DOHH2 (cell line): Measurements from ENCODE around the gene SMPD4.
"Not testable (repeated sequence)": the region's sequence is repeated elsewhere in the genome, so short reads cannot be mapped to it uniquely, and the experiment has no call there.

Experiments used
- H3F3A ChIP-seq: fragments of 200-600 bp; sonication (generic), shearing (Covaris generic); 2 replicates; pipeline ENCODE4 v1.6.0; 2016; ENCODE audit warnings: antibody characterized with exemption, mild to moderate bottlenecking; ENCODE audit not compliant: control insufficient read depth, insufficient read depth
- H3K27ac ChIP-seq: fragments of 200-600 bp; sonication (generic); 2 replicates; pipeline ENCODE4 v1.5.1; 2014; ENCODE audit warnings: low read depth, mild to moderate bottlenecking, low read length, moderate library complexity
- H3K27me3 ChIP-seq: fragments of 200-600 bp; sonication (generic); 2 replicates; pipeline ENCODE4 v1.6.1; 2014; ENCODE audit warnings: mild to moderate bottlenecking, low read length, mixed read lengths; ENCODE audit not compliant: control insufficient read depth
- H3K36me3 ChIP-seq: fragments of 200-600 bp; sonication (generic); 2 replicates; pipeline ENCODE4 v1.6.1; 2014; ENCODE audit warnings: mild to moderate bottlenecking, low read length, moderate library complexity, mixed read lengths; ENCODE audit not compliant: control insufficient read depth
- H3K4me1 ChIP-seq: fragments of 200-600 bp; sonication (generic); 2 replicates; pipeline ENCODE4 v1.6.1; 2014; ENCODE audit warnings: mild to moderate bottlenecking, low read length, mixed read lengths; ENCODE audit not compliant: control insufficient read depth
- H3K4me2 ChIP-seq: fragments of 200-600 bp; sonication (generic); 2 replicates; pipeline ENCODE4 v1.6.0; 2014; ENCODE audit warnings: mild to moderate bottlenecking, low read length, moderate library complexity
- H3K4me3 ChIP-seq: fragments of 200-600 bp; sonication (generic); 2 replicates; pipeline ENCODE4 v1.5.1; 2014; ENCODE audit warnings: mild to moderate bottlenecking, low read length, mixed read lengths
- H3K79me2 ChIP-seq: fragments of 200-600 bp; sonication (generic); 2 replicates; pipeline ENCODE4 v1.6.1; 2014; ENCODE audit warnings: mild to moderate bottlenecking, low read length, mixed read lengths; ENCODE audit not compliant: control insufficient read depth
- H3K9me2 ChIP-seq: fragments of 200-600 bp; sonication (generic); replicated peaks from 2 replicates; pipeline ENCODE4 v1.6.1; 2014; ENCODE audit warnings: mild to moderate bottlenecking, low read length, mixed read lengths; ENCODE audit not compliant: control insufficient read depth
- H3K9me3 ChIP-seq: fragments of 200-600 bp; sonication (generic); 2 replicates; pipeline ENCODE4 v1.6.1; 2014; ENCODE audit warnings: antibody characterized with exemption, low read length, mixed read lengths; ENCODE audit not compliant: control insufficient read depth, insufficient read depth
- H4K20me1 ChIP-seq: fragments of 200-600 bp; sonication (generic); 2 replicates; pipeline ENCODE4 v1.6.0; 2014; ENCODE audit warnings: low read depth, mild to moderate bottlenecking, antibody characterized with exemption, low read length, moderate library complexity; ENCODE audit not compliant: control insufficient read depth, insufficient read depth
- CTCF ChIP-seq: fragments of 200-600 bp; sonication (generic); IDR thresholded peaks from one replicate; pipeline ENCODE4 v1.5.1; 2014; ENCODE audit warnings: antibody characterized with exemption, mild to moderate bottlenecking, low read depth, low read length; ENCODE audit not compliant: poor library complexity, severe bottlenecking
- EZH2phosphoT487 ChIP-seq: fragments of 200-600 bp; sonication (generic); IDR thresholded peaks from 2 replicates; pipeline ENCODE4 v1.6.1; 2017; ENCODE audit warnings: borderline replicate concordance, mild to moderate bottlenecking, antibody characterized with exemption, low read length, moderate library complexity, mixed read lengths

Gene SMPD4

GRCh38 chr2:130138326-130138725, 43.1 kb downstream of the SMPD4 start:
- not testable (repeated sequence) for H3K27me3 ChIP-seq, H3K27ac ChIP-seq, H3F3A ChIP-seq, H3K9me3 ChIP-seq, H3K4me3 ChIP-seq, H3K36me3 ChIP-seq, H3K79me2 ChIP-seq, H4K20me1 ChIP-seq, H3K4me1 ChIP-seq, H3K9me2 ChIP-seq, H3K4me2 ChIP-seq

- not testable (repeated sequence) for H3K4me3 ChIP-seq, H3K4me1 ChIP-seq, H3K79me2 ChIP-seq, H3F3A ChIP-seq, H3K27me3 ChIP-seq, H3K27ac ChIP-seq, H4K20me1 ChIP-seq, H3K9me3 ChIP-seq, H3K36me3 ChIP-seq, H3K4me2 ChIP-seq, H3K9me2 ChIP-seq
Observed at GRCh38 chr2:130137118-130137517, 44.3 kb downstream of the SMPD4 start.

GRCh38 chr2:130136546-130136945, 44.9 kb downstream of the SMPD4 start:
- not testable (repeated sequence) for H4K20me1 ChIP-seq, H3K9me3 ChIP-seq, H3K27ac ChIP-seq, H3K36me3 ChIP-seq, H3K9me2 ChIP-seq, H3F3A ChIP-seq, H3K4me2 ChIP-seq, H3K4me1 ChIP-seq, H3K79me2 ChIP-seq, H3K27me3 ChIP-seq, H3K4me3 ChIP-seq

GRCh38 chr2:130135692-130136541, 45.5 kb downstream of the SMPD4 start:
- Histone ChIP-seq H4K20me1 (no peaks in the 10 kb centered on the region), H3K4me2 (no peak overlapping the region), H3K79me2 (no peaks in the 10 kb centered on the region), H3K27ac (no peak overlapping the region), H3K36me3 (no peaks in the 10 kb centered on the region), H3K4me3 (no peak overlapping the region), H3K27me3 (no peaks in the 10 kb centered on the region), H3K9me3 (no peaks in the 10 kb centered on the region), H3K9me2 (no peaks in the 10 kb centered on the region), H3F3A (no peaks in the 10 kb centered on the region), H3K4me1 (no peaks in the 10 kb centered on the region)
- no peak for TF ChIP-seq EZH2phosphoT487
- no peak for TF ChIP-seq CTCF

GRCh38 chr2:130129120-130129829, 52.1 kb downstream of the SMPD4 start, which contains the start of gene POTEF:
Gene POTEF, minus strand, starts transcription at chr2:130129222. Its CDS starts 8,707 bp downstream, at chr2:130120515.
- not testable (repeated sequence) for H3K27me3 ChIP-seq, H3K27ac ChIP-seq, H3K9me3 ChIP-seq, H3K4me2 ChIP-seq, H3K36me3 ChIP-seq, H3K9me2 ChIP-seq, H4K20me1 ChIP-seq, H3K4me3 ChIP-seq, H3K79me2 ChIP-seq, H3F3A ChIP-seq, H3K4me1 ChIP-seq

- H3F3A ChIP-seq, H3K27me3 ChIP-seq, H3K27ac ChIP-seq, H3K36me3 ChIP-seq, H3K4me2 ChIP-seq, H3K9me2 ChIP-seq, H3K79me2 ChIP-seq, H3K9me3 ChIP-seq, H4K20me1 ChIP-seq, H3K4me3 ChIP-seq, H3K4me1 ChIP-seq: not testable (repeated sequence)
Observed at GRCh38 chr2:130128464-130128863, 52.9 kb downstream of the SMPD4 start.

GRCh38 chr2:130127726-130128125, 53.7 kb downstream of the SMPD4 start:
- H3K4me3 ChIP-seq, H3K27me3 ChIP-seq, H3K4me1 ChIP-seq, H3K4me2 ChIP-seq, H4K20me1 ChIP-seq, H3K9me3 ChIP-seq, H3F3A ChIP-seq, H3K9me2 ChIP-seq, H3K36me3 ChIP-seq, H3K79me2 ChIP-seq, H3K27ac ChIP-seq: not testable (repeated sequence)
